ENCODE measurements around the gene AASS.

DNA sequence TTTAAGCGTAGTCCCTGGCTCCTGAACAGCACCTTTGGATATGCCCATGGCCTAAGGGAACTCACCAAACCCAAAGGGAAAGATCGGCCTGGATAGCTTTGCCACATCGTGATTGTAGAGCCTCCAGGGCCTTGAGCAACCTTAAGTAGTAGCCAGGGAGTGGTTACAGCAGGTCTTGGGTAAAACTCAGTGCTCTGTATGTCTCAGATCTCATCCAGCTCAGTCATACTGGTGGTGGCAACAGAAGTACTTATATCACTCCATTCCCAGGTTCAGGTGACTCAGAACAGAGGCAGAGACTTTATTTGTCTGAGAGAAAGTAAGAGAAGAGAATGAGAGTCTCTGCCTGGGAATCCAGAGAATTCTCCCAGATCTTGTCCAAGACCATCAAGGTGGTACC is 39.1 kb upstream of the AASS start:
- no peak for TF ChIP-seq CTCF (conservative IDR thresholded peaks at IDR 0.05; ENCODE audit: low read depth, low read length)
- TF ChIP-seq EZH2 (IDR thresholded peaks at IDR 0.05; ENCODE audit: low read length, unreplicated experiment), result no peak
